MM.1S (cell line): Measurements from ENCODE around the gene MYRIP.

Source experiments
- EZH2 ChIP-seq: fragments of 300-600 bp; sonication (generic); optimal IDR thresholded peaks from 2 replicates; pipeline ENCODE3; 2017; ENCODE audit warnings: low read depth, mild to moderate bottlenecking, antibody characterized with exemption, low read length, mixed read lengths
- TF ChIP-seq, protein P1 (sequence below): fragments of 300-600 bp; sonication (generic); IDR thresholded peaks from 2 replicates; pipeline ENCODE4 v1.5.1; 2016; ENCODE audit warnings: antibody characterized with exemption, low read length, mixed read lengths

DNA sequence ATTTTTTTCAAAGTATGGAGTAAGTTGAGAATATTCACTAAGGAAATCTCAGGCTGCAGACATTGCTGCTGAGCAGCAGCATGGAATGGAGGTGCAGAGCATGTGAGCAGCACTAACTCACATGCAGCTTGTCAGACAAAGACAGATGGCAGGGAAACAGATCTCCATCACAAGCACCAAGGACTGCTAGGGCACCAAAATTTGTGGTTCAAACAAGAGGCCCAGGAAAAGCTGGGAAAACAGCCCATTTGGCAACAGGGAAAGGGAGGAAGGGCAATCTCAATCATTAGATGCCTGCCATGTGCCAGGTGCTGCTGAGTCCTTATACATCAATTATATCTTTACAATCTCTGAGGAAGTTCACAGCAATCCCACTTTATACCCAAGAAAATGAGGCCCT lies 452.9 kb downstream of the MYRIP start:
- TF ChIP-seq, protein P1, sequence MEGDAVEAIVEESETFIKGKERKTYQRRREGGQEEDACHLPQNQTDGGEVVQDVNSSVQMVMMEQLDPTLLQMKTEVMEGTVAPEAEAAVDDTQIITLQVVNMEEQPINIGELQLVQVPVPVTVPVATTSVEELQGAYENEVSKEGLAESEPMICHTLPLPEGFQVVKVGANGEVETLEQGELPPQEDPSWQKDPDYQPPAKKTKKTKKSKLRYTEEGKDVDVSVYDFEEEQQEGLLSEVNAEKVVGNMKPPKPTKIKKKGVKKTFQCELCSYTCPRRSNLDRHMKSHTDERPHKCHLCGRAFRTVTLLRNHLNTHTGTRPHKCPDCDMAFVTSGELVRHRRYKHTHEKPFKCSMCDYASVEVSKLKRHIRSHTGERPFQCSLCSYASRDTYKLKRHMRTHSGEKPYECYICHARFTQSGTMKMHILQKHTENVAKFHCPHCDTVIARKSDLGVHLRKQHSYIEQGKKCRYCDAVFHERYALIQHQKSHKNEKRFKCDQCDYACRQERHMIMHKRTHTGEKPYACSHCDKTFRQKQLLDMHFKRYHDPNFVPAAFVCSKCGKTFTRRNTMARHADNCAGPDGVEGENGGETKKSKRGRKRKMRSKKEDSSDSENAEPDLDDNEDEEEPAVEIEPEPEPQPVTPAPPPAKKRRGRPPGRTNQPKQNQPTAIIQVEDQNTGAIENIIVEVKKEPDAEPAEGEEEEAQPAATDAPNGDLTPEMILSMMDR = no peak
- TF ChIP-seq EZH2 = no peak
